ENCODE data around the gene FLACC1. TPM values are rescaled to one million over a fixed set of nuclear protein-coding genes. Genes with fewer than 3 reads are reported as not detected.

Gene FLACC1
- total RNA-seq, 2 donors from 2014 or later = 0.79 to 0.91 TPM

GRCh38 chr2:201273330-201273983, 83.7 kb downstream of the FLACC1 start:
- 82 to 88% methylated on average over 7 to 8 of the region's 9 CpGs for WGBS, 2 experiments (ENCODE audit: insufficient coverage in 1 of 2, insufficient read length in 1 of 2)
- no peaks in the 10 kb centered on the region for H3K9me3 Mint-ChIP-seq
- H3K4me3 Mint-ChIP-seq = no peak overlapping the region
- peaks cover 3% of the 10 kb centered on the region for H3K36me3 Mint-ChIP-seq (ENCODE audit: low read depth)
- H3K9ac ChIP-seq (ENCODE audit: extremely low read depth, low read length, poor library complexity, severe bottlenecking) = no peak overlapping the region
- H3K27me3 Mint-ChIP-seq (ENCODE audit: insufficient read depth) = no peaks in the 10 kb centered on the region
- no peaks in the 10 kb centered on the region for H3K36me3 ChIP-seq (ENCODE audit: control insufficient read depth, insufficient read depth, low read length)
- no peak for TF ChIP-seq CTCF (conservative IDR thresholded peaks at IDR 0.05)
- H3K4me3 ChIP-seq (ENCODE audit: low read length) = no peak overlapping the region
- H3K27ac Mint-ChIP-seq = no peak overlapping the region
- no peak for DNase-seq
- H3K27ac ChIP-seq (ENCODE audit: low read depth, low read length) = no peak overlapping the region
- H3K4me1 ChIP-seq (ENCODE audit: control insufficient read depth, insufficient read depth, low read length) = no peaks in the 10 kb centered on the region
- no peaks in the 10 kb centered on the region for H3K27me3 ChIP-seq (ENCODE audit: control insufficient read depth, insufficient read depth, low read length, poor library complexity, severe bottlenecking)
- H3K9me3 ChIP-seq (ENCODE audit: control insufficient read depth, low read length) = no peaks in the 10 kb centered on the region
- no peaks in the 10 kb centered on the region for H3K4me1 Mint-ChIP-seq

- H3K9ac ChIP-seq (ENCODE audit: extremely low read depth, low read length, poor library complexity, severe bottlenecking) = no peak overlapping the region
- Mint-ChIP-seq H3K36me3 (ENCODE audit: low read depth) (no peaks in the 10 kb centered on the region), H3K4me1 (no peaks in the 10 kb centered on the region), H3K27me3 (ENCODE audit: insufficient read depth) (no peaks in the 10 kb centered on the region), H3K4me3 (no peak overlapping the region), H3K27ac (no peak overlapping the region), H3K9me3 (no peaks in the 10 kb centered on the region)
- H3K27ac ChIP-seq (ENCODE audit: low read depth, low read length) = no peak overlapping the region
- no peak for DNase-seq
- no peak overlapping the region for H3K4me3 ChIP-seq (ENCODE audit: low read length)
- H3K36me3 ChIP-seq (ENCODE audit: control insufficient read depth, insufficient read depth, low read length) = no peaks in the 10 kb centered on the region
- no peaks in the 10 kb centered on the region for H3K9me3 ChIP-seq (ENCODE audit: control insufficient read depth, low read length)
- TF ChIP-seq CTCF (conservative IDR thresholded peaks at IDR 0.05) = no peak
- H3K27me3 ChIP-seq (ENCODE audit: control insufficient read depth, insufficient read depth, low read length, poor library complexity, severe bottlenecking) = no peaks in the 10 kb centered on the region
- 87 to 100% methylated on average over 1 to 2 of the region's 2 CpGs for WGBS, 2 experiments (ENCODE audit: insufficient coverage in 1 of 2, insufficient read length in 1 of 2)
- no peaks in the 10 kb centered on the region for H3K4me1 ChIP-seq (ENCODE audit: control insufficient read depth, insufficient read depth, low read length)
Measured at GRCh38 chr2:201271917-201272316, 85.2 kb downstream of the FLACC1 start.

- H3K36me3 ChIP-seq (ENCODE audit: control insufficient read depth, insufficient read depth, low read length) = no peaks in the 10 kb centered on the region
- H3K4me3 Mint-ChIP-seq = no peak overlapping the region
- WGBS, 2 experiments (ENCODE audit: insufficient coverage in 1 of 2, insufficient read length in 1 of 2) = 87 to 94% methylated on average over 5 to 9 of the region's 9 CpGs
- H3K9ac ChIP-seq (ENCODE audit: extremely low read depth, low read length, poor library complexity, severe bottlenecking) = no peak overlapping the region
- H3K4me1 ChIP-seq (ENCODE audit: control insufficient read depth, insufficient read depth, low read length) = no peaks in the 10 kb centered on the region
- no peak for DNase-seq
- no peaks in the 10 kb centered on the region for H3K36me3 Mint-ChIP-seq (ENCODE audit: low read depth)
- H3K27me3 ChIP-seq (ENCODE audit: control insufficient read depth, insufficient read depth, low read length, poor library complexity, severe bottlenecking) = no peaks in the 10 kb centered on the region
- H3K9me3 Mint-ChIP-seq = no peaks in the 10 kb centered on the region
- no peak overlapping the region for H3K4me3 ChIP-seq (ENCODE audit: low read length)
- peak; percentile 24 for TF ChIP-seq CTCF (conservative IDR thresholded peaks at IDR 0.05)
- no peak overlapping the region for H3K27ac Mint-ChIP-seq
- no peak overlapping the region for H3K27ac ChIP-seq (ENCODE audit: low read depth, low read length)
- no peaks in the 10 kb centered on the region for H3K9me3 ChIP-seq (ENCODE audit: control insufficient read depth, low read length)
- H3K27me3 Mint-ChIP-seq (ENCODE audit: insufficient read depth) = no peaks in the 10 kb centered on the region
- no peaks in the 10 kb centered on the region for H3K4me1 Mint-ChIP-seq
Measured at GRCh38 chr2:201270293-201271001, 86.7 kb downstream of the FLACC1 start.

Measured in endodermal cell (in vitro differentiated cells).